ENCODE data around the gene TRAP1.
"Not testable (repeated sequence)": the region's sequence is repeated elsewhere in the genome, so short reads cannot be mapped to it uniquely, and the experiment has no call there.

The TRAP1 gene

DNA sequence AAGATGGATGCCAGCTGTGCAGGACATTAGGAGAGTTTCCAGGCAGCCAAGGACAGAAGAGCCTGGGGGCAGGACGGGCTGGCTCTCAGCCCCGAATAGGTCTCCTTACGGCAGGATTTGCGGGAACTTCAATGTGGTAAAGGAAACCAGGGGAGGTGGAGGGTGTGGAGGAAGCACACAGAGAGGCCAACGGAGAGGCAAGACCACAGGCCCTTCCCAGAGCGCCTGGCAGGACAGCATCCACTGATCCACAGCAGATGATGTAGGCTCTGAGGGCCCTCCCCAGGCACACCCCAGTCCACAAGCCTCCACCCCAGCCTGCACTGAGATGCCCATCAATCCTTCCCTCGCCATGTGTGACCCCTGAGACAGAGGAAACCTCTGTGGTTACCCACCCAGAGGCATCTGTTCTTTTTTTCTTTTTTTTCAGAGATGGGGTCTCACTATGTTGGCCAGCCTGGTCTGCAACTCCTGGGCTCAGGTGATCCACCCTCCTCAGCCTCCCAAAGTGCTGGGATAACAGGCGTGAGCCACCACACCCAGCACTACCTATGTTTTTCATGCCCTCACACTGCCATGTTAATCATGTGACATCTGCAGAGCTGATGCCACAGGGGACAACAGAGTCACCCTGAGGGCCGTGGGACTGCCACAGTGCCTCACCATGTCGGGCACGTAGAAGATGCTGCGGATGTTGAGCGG, 43.5 kb downstream of the TRAP1 start:
- no peak for DNase-seq

DNA sequence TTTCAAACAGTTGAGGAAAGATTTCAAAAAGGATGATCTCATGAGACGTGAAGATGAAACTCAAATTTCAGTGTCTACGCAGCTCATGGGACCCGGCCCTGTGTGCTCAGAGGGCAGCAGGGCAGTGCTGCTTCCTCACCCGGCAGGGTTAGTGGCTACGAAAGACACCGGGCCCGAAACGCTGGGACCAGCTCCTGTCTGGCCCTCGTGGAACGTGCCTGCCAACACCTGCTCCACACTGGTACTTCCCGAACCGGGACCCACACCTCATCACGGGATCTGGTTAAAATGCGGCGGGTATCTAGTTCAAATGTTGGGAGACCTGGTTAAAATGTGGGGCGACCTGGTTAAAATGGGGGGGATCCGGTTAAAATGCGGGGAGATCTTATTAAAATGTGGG, 44.1 kb downstream of the TRAP1 start:
- DNase-seq, result no peak

DNA sequence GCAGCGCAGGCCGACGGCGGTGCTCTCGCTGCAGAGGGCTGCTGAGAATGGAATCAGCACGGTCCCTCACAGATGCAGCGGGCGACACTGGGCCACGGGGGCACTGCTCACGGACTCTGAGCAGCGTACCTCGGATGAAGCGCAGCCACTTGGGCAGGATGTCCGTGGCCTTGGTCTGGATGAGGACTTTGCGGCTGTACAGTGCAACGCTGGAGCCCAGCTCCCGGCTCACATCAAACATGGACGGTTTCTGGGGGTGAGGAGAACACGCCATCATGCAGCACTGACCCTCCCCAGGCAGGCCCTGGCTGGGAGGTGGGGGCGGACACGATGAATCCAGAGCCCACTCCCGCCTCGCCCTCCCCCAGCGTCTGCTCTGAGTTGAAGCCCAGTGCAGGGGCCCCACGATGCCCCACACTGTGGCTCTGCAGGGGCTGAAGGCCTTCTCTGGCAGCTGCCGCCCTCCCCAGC, 44.7 kb downstream of the TRAP1 start:
- no peak for DNase-seq

DNA sequence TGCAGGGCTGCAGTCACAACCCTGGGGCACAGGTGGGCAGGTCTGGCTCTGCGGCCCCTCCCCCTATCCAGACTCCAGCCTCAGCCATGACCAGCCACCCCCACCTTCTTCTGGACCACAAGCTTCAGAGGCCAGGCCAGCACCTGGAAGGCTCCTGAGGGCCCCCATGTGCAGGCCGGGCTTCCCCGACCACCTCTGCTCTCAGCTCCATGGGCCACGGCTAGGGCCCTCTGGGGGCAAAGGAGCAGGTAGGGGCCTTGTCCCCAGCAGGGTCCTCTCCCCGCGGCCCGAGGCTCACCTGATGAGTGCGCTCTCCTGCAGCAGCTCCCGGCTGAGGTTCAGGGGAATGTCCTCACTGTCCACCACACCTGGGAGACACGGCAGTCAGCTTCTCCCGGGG, 45.9 kb downstream of the TRAP1 start:
- DNase-seq, result no peak

DNA sequence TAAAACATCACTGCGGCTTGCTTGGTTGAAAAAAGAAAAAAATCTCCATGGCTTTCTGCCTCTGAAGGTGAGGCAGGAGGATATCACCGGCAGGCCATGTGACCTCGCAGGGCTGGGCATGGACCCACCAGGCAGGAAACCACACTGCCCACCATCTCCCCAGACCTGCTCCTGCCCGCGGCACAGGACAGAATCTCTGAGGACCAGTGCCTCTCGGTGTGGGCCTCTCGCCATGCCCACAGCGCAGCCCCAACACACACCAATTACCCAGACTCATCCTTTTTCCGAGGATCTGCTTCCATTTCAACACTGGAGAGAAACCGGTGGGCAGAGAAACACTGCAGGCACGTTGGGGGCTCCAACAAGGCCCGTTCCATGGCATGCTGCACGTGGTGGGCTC, 46.6 kb downstream of the TRAP1 start:
- no peak for DNase-seq

DNA sequence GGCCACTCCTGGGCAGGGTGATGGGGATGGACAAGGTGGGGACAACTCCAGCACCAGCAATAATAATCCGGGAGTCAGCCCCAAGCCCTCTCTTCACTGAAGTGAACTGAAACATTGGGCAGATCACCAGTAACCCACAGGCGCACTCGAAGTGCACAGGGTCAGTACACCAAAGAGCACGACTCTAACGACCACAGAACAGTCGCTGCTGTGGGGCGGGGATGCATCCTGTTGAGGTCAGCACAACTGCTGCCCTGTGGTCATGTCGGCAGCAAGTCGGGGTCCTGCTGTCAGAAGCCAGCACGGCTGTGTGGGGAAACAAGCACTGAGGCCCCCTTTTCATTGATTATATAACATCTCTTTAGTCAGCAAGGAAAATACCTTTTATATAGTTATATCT, 48.2 kb downstream of the TRAP1 start:
- DNase-seq, result no peak

DNA sequence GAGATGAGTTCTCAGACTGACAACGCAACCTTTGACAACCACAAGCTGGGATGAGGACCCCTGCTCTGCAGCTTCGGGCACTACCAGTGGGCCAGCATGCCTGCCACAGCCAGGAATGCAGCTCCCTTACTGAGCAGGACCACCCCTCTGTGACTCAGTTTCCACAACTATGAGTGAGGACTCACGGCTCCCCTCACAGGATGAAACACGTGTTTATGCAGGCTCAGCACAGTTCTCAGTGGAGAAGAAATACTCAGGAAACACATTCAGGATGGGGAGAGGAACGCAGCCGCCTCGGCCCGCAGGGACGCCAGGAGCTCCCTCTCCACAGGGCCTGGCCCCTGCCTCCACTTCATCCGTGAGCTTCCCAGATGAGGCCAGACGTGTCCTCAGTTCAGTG, 48.7 kb downstream of the TRAP1 start:
- no peak for DNase-seq

DNA sequence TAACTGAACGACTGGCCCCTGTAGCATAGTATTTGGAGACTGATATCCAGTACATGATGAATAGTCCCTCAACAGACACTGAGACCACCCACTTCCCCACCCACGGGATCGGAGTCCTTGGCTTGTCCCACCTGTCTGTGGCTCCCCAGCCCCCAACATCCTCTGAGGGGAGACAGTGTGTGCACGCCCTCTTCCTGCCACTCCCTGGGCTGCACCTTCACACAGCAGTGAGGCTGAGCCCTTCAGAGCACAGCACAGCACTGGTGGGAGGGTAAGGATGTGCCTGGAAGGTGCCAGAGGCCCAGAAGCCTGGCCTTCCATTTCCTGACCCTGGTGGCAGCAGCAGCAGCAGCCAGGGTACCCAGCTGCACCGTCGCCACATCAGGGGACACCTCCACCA, 51.8 kb downstream of the TRAP1 start:
- no peak for DNase-seq

DNA sequence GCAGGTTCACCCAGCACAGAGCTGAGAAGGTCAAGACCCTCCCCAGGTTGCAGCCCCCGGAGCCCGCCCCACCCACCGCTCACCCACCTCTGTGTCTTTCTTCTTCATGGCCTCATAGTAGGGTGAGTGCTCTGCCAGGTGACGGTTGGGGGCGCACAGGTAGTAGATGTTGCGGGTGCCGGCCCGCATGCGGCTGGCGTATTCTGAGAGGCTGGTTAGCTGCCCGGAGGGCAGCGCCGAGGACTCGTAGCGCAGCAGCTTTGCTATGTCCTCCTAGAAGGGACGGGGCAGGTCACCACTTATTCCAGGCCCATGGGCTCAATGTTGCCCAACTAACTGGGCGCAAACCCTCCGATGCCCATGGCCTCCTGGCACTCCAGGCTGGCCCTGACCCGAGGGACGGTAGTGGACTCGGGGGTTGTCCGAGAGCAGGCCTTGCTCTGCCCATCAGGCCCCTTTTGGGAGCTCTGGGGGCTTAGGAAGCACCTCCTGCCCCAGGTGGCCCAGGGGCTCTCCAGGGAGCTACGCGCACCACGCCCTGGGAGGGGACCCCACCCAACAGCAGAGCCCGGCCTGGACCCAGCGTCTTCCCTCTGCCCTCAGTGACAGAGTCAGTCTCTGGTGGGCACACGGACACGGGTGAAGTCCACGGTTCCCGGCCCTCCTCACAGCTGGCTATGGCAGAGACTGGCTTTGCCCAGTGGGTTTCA, 53.0 kb downstream of the TRAP1 start:
- no peak for DNase-seq

DNA sequence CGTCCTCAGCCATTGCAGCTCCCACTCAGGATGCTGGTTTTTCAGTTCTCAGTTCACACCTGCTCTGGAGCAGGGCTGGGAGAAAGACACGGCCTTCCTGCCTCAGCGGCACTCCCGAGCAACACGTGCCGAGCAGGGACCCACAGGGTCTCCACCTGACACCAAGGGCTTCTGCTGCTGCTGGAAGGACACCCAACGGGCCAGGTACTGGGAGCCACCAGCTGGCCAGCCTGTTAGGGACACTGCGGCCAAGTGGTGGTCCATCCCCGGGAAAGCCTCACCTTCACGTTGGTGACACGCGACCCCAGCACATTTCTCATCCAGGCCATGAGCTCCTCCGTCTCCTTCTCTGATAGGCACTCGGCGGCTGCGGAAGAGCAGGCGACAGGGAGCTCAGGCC, 54.7 kb downstream of the TRAP1 start:
- DNase-seq, result no peak

DNA sequence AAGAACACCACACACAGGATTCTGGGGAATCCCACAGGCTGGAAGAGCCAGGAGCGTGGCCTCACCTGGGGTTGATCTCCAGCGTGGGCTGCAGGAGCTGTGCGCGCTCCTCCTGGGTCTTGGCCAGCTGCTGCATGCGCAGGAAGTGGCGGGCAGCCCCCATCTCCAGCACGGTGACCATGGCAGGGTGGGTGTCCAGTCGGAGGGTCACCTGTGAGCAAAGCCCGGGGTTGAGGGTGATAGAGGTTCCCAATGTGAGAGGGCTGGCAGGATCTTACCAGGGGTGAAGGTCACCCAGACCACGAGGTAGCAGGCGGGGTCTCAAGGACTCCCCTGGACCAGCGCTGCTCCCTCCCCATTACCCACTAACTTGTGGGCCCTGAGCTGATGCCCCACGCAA, 55.4 kb downstream of the TRAP1 start:
- DNase-seq, result no peak

DNA sequence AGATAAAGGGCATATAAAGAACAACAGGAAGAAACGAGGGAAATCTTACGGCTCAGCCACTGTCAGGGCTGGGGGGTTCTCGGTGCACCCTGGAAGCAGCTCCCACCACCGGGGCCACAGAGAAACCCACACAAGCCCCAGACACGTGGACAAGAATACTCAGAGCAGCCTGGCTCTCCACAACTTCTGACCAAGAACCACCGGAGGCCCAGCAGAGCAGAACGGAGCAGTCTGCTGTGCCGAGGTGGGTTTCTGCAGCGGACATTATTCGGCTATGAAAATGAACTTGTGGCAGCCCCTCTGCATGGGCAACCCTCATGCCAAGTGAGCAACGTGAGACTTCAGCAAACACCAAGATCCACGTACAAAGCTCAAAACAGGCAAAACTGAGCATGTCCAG, 56.0 kb downstream of the TRAP1 start:
- DNase-seq, result no peak

DNA sequence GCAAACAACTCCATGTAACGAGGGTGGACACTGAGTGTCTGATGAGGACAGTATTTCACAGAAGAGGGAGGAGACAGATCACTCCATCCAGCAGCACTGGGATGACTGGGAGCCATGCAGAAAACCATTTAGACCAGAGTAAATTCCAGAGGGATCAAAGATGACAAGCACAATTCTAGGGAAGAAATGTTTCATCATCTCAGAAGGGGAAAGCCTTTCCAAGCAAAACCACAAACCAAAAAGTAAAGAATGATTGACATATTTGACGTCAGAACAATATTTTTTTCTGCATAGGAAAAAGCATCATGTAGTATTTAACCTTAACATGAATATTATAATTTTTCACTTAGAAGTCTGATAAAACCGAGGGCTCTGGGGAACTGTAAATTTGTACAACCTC, 58.1 kb downstream of the TRAP1 start:
- no peak for DNase-seq

DNA sequence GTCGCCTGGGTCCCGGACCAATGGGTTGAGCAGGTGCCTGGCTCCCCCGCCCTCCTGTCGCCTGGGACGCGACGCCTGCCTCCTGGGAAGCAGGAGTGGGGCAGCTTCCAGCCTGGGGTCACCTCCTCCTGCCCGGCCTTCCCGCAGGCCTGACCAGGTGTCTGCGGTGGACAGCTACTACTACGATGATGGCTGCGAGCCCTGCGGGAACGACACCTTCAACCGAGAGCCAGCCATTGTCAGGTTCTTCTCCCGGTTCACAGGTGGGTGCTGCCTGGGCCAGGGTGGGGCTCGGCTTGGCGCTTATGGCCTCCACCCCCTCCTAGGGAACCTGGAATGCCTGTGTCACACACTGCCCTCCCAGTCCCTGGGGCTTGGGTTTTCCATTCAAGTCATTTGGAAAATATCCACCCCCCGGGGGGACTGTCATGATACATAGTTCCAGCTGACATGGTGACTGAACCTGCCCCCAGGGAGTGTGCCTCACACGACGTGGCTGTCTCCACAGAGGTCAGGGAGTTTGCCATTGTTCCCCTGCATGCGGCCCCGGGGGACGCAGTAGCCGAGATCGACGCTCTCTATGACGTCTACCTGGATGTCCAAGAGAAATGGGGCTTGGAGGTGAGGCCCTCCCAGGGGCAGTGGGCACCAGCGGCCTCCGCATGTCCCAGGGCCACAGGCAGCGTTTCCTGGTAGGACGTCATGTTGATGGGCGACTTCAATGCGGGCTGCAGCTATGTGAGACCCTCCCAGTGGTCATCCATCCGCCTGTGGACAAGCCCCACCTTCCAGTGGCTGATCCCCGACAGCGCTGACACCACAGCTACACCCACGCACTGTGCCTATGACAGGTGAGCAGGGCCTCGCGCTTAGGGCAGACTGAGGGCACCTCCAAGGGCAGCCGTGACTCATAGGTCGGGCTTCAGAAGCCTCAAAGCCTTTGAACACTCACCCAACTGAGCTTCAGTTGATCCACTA, 60.5 kb downstream of the TRAP1 start:
- DNase-seq, result no peak

DNA sequence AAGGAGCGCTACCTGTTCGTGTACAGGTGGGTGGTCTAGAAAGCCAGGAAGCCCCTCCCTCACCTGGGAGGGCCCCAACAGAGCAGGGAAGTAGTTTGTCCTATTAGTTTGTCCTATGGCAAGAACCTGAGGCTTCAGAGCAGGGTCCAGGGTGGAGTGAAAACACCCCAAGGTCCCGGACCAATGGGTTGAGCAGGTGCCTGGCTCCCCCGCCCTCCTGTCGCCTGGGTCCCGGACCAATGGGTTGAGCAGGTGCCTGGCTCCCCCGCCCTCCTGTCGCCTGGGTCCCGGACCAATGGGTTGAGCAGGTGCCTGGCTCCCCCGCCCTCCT, 61.2 kb downstream of the TRAP1 start:
- not testable (repeated sequence) for DNase-seq

DNA sequence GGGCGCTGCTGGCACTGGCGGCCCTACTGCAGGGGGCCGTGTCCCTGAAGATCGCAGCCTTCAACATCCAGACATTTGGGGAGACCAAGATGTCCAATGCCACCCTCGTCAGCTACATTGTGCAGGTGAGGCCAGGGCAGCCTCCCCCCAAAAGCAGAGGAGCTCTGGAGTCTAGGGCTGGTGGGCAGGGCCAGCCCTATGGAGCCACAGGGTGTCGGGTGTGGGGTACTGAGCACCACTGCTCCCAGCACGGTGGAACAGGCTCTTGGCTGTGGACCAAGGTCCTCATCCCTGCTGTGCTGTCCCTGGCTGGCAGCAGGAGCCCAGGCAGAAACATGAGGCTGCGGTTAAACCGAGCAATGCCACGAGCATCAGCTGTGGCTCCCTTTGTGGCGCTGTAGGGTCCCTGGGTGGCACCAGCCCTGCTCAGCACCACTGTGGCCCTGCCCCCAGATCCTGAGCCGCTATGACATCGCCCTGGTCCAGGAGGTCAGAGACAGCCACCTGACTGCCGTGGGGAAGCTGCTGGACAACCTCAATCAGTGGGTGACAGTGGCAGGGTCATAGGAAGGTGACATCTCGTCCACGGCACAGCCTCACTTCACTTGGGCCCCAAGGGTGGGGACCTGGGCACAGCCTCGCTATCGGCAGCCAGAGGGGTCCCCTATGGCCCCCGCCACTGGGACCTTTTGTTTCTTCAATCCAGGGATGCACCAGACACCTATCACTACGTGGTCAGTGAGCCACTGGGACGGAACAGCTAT, 61.7 kb downstream of the TRAP1 start:
- DNase-seq, result no peak

DNA sequence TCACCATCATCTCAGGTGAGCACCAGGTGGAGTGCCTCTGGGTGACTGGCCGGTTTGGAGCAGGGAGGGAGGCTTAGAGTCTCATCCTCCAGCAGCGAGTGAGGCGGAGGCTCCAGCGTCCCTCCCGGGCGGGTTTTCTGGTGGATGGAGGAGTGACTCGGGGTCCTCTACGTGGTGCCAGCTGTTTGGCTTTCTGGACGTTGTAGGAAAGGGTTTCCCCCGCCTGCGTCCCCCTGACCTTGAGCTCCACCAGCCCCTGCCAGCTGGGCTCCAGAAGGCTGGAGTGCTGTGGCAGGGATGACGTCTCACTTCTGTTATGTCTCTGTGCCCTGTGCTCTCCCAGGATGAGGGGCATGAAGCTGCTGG, 62.3 kb downstream of the TRAP1 start:
- no peak for DNase-seq

DNA sequence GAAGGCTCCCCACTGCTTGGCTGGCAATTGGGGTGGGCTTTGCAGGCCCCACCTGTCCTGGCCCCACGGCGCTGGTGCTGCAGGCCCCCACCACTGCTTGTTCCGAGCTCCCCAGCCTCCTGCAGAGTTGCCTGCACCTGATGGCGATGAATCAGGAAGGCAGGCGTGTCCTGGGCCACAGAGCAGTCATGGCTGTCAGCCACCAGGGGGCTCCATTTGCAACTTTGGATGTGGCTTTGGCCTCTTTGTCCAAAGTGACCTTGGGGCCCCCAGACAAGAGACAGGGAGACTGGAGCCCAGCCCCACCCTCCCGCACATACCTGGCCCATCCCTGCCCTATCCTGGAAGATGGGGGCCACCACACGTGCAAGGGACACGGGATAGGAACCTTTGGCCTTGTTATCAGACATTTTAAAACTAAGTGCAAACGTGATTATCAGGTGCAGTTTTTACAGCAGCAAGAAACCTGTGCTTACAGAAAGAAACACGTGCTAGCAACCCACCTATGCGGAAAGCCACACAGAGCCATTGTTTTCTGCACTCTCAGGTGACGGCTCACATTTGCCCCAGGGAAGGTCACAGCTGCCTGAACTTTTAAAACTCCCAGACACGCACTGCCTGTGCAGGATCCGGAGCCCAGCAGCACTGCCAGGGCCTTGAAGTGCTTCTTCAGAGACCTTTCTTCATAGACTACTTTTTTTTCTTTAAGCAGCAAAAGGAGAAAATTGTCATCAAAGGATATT, 62.9 kb downstream of the TRAP1 start, which contains the start of gene DNASE1:
DNASE1 (plus strand) TSS at position 443 of the 743 bp plus-strand sequence. CDS start 683 bp downstream, outside the sequence.
- no peak for DNase-seq

DNA sequence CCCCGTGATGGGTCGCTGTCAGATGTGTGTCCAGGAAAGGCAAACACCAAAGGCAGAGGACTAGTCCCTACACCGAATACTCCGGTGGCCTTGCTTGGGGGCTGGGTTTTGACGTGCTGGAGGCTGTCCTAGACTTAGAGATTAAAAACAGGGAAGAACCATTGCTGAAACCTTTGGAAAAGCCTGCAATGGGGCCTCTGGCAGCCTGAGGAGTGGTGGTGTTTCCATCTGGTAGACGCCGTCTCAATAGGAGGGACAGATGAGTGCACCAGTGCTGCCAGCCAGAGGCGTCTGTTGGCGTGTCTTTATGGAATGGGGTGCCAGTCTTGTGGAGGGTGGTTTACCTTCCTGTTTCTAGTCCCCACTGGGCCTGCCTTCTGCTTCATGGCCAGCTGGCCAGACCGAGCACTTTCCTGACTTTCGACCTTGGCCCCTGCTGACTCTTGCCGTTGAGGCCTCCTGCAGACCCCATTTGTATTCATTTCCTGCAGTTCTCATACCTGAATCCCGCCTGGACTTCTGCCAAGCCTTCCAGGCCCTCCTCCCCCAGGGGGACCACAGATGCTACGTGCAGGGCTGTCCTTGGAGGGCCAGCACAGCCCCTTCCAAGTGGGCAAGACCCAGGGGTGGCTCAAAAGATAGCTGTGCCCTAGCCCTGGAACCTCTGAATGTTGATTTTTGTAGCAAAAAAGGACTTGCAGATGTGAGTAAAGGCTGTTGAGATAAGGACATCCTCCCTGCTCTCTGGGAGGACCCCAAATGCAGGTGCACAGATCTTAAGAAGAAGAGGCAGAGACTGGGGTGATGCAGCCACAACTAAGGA, 64.7 kb downstream of the TRAP1 start:
- DNase-seq, result no peak

Data from right kidney (tissue), 1 donor.